ENCODE data around the gene IP6K1. TPM values are rescaled to one million over a fixed set of nuclear protein-coding genes. Genes with fewer than 3 reads are reported as not detected.
"Not testable (repeated sequence)": the region's sequence is repeated elsewhere in the genome, so short reads cannot be mapped to it uniquely, and the experiment has no call there.

The IP6K1 gene
- total RNA-seq, 1 experiment from 2014 or later: 22.3 TPM

DNA sequence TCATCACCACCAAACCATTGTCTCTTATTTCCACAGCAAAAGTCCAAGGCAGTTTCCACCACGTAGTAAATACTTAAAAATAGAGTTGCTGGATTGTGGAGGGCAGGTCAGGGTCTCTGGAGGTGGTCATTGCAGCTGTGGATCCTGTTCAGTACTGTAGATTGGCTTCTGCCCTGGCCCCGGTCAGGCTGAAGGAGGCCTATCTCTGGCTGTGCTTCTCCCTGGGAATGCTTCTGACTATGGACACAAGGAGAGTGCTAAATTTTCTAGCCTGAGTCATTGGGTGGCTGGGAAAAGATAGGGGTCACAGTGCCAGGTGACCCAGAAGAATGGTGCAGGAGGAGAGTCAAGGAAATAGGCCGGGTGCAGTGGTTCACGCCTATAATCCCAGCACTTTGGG, 36.3 kb downstream of the IP6K1 start:
- DNase-seq: no peak
- Histone ChIP-seq H3K9me3 (ENCODE audit: low read length) (no peaks in the 10 kb centered on the region), H3K4me3 (ENCODE audit: low read length) (no peak overlapping the region), H3K79me2 (ENCODE audit: low read length) (peaks cover 87% of the 10 kb centered on the region), H3K4me2 (ENCODE audit: low read depth, low read length, poor library complexity, severe bottlenecking) (no peak overlapping the region), H3K27ac (ENCODE audit: low read length) (no peak overlapping the region), H3K9me2 (replicated peaks; ENCODE audit: insufficient read depth, low read length) (no peaks in the 10 kb centered on the region), H3K36me3 (ENCODE audit: insufficient read depth, low read length) (peaks cover 4% of the 10 kb centered on the region; the same call in 1 of the 2 replicates), H4K20me1 (ENCODE audit: insufficient read depth, low read depth, low read length) (no peaks in the 10 kb centered on the region), H2AFZ (ENCODE audit: low read length) (no peak overlapping the region), H3K4me1 (ENCODE audit: low read length) (peaks cover 9% of the 10 kb centered on the region), H3K27me3 (ENCODE audit: low read length) (no peaks in the 10 kb centered on the region), H3K9ac (ENCODE audit: low read length) (no peak overlapping the region)

DNA sequence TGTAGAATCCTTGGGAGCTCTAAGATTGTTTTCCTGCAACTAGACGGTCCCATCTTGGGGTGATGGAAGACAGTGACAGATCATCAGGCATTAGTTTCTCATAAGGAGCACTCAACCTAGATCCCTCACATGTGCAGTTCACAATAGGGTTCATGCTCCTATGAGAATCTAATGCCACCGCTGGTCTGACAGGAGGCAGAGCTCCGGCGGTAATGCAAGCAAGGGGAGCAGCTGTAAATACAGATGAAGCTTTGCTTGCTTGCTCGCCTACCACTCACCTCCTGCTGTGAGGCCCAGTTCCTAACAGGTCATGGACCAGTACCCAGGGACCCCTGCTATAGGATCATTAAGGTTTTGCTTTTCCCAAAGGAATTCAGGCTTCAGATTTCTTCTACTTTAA, 37.5 kb downstream of the IP6K1 start:
- not testable (repeated sequence) for H4K20me1 ChIP-seq (ENCODE audit: insufficient read depth, low read depth, low read length); H3K27me3 ChIP-seq (ENCODE audit: low read length); H3K4me3 ChIP-seq (ENCODE audit: low read length); H3K4me1 ChIP-seq (ENCODE audit: low read length); H3K9me3 ChIP-seq (ENCODE audit: low read length); H3K4me2 ChIP-seq (ENCODE audit: low read depth, low read length, poor library complexity, severe bottlenecking); H3K36me3 ChIP-seq (ENCODE audit: insufficient read depth, low read length); H3K9me2 ChIP-seq (replicated peaks; ENCODE audit: insufficient read depth, low read length); DNase-seq; H2AFZ ChIP-seq (ENCODE audit: low read length); H3K9ac ChIP-seq (ENCODE audit: low read length); H3K27ac ChIP-seq (ENCODE audit: low read length)
- peaks cover 83% of the 10 kb centered on the region for H3K79me2 ChIP-seq (ENCODE audit: low read length)

DNA sequence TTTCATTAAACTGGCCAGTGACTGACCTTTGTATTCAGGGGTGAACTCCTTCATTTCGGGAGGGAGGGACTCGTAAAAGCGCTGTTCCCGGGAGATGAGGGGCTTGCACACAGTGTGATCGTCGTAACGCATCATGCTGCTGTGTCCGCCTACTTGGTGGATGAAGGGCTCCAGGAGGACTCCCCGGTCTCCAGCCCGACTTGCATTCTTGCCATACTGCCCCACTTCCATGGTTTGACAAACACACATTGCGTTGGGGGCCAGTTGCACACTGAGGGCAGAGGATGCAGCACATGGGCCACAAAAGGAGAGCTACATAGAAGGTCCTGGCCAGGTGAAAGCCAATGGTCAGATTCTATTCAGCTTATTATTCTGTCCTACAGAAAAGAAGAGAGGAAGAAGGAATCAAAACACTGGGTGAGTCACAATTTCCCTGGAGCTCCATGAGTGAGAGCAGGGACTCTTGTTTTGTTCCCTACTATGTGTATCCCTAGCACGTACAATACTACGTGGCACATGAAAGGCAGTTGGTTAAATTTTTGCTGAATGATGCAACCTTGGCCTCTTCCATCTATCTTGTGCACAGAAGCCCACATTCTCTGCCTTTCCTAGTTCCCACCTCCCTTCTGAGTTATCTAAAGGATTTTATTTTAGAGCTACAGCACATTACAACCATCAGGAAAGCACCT, 38.4 kb downstream of the IP6K1 start:
- Histone ChIP-seq H3K4me2 (ENCODE audit: low read depth, low read length, poor library complexity, severe bottlenecking) (no peak overlapping the region), H3K27ac (ENCODE audit: low read length) (no peak overlapping the region), H4K20me1 (ENCODE audit: insufficient read depth, low read depth, low read length) (no peaks in the 10 kb centered on the region), H3K4me1 (ENCODE audit: low read length) (peaks cover 12% of the 10 kb centered on the region), H3K9me2 (replicated peaks; ENCODE audit: insufficient read depth, low read length) (no peaks in the 10 kb centered on the region), H3K36me3 (ENCODE audit: insufficient read depth, low read length) (peaks cover 4% of the 10 kb centered on the region; the same call in 1 of the 2 replicates), H3K79me2 (ENCODE audit: low read length) (peaks cover 77% of the 10 kb centered on the region), H3K9me3 (ENCODE audit: low read length) (no peaks in the 10 kb centered on the region), H2AFZ (ENCODE audit: low read length) (no peak overlapping the region), H3K27me3 (ENCODE audit: low read length) (no peaks in the 10 kb centered on the region), H3K9ac (ENCODE audit: low read length) (no peak overlapping the region), H3K4me3 (ENCODE audit: low read length) (no peak overlapping the region)
- DNase-seq: no peak

DNA sequence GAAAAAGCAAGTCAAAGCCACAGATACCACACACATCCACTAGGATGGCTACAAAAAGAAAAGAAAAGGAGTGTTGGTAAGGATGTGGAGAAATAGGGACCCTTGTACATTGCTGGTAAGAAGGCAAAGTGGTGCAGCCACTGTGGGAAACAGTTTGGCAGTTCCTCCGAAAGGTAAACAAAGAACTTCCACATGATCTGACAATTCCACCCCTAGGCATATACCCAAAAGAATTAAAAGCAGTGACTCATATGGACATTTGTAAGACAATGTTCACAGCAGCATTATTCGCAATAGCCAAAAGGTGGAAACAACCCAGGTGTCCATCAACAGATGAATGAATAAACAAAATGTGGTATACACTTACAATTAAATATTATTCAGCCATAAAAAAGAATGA, 40.4 kb downstream of the IP6K1 start:
- Histone ChIP-seq H3K4me1 (ENCODE audit: low read length) (peaks cover 23% of the 10 kb centered on the region), H3K9ac (ENCODE audit: low read length) (no peak overlapping the region), H3K79me2 (ENCODE audit: low read length) (peaks cover 69% of the 10 kb centered on the region), H4K20me1 (ENCODE audit: insufficient read depth, low read depth, low read length) (no peaks in the 10 kb centered on the region), H3K36me3 (ENCODE audit: insufficient read depth, low read length) (peaks cover 4% of the 10 kb centered on the region; the same call in 1 of the 2 replicates), H3K27ac (ENCODE audit: low read length) (no peak overlapping the region), H3K4me3 (ENCODE audit: low read length) (no peak overlapping the region), H3K4me2 (ENCODE audit: low read depth, low read length, poor library complexity, severe bottlenecking) (no peak overlapping the region), H3K27me3 (ENCODE audit: low read length) (no peaks in the 10 kb centered on the region), H3K9me3 (ENCODE audit: low read length) (no peaks in the 10 kb centered on the region), H2AFZ (ENCODE audit: low read length) (no peak overlapping the region), H3K9me2 (replicated peaks; ENCODE audit: insufficient read depth, low read length) (no peaks in the 10 kb centered on the region)
- no peak for DNase-seq

- DNase-seq: no peak
- H3K4me1 ChIP-seq (ENCODE audit: low read length): peaks cover 13% of the 10 kb centered on the region
- no peaks in the 10 kb centered on the region for H3K9me2 ChIP-seq (replicated peaks; ENCODE audit: insufficient read depth, low read length)
- H3K36me3 ChIP-seq (ENCODE audit: insufficient read depth, low read length): peaks cover 10% of the 10 kb centered on the region; the same call in 1 of the 2 replicates
- H3K27ac ChIP-seq (ENCODE audit: low read length): no peak overlapping the region
- H3K4me2 ChIP-seq (ENCODE audit: low read depth, low read length, poor library complexity, severe bottlenecking): no peak overlapping the region
- no peak overlapping the region for H3K4me3 ChIP-seq (ENCODE audit: low read length)
- peaks cover 29% of the 10 kb centered on the region for H3K79me2 ChIP-seq (ENCODE audit: low read length)
- no peaks in the 10 kb centered on the region for H4K20me1 ChIP-seq (ENCODE audit: insufficient read depth, low read depth, low read length)
- H3K9ac ChIP-seq (ENCODE audit: low read length): no peak overlapping the region
- H3K9me3 ChIP-seq (ENCODE audit: low read length): no peaks in the 10 kb centered on the region
- H2AFZ ChIP-seq (ENCODE audit: low read length): no peak overlapping the region
- H3K27me3 ChIP-seq (ENCODE audit: low read length): no peaks in the 10 kb centered on the region
Observed at GRCh38 chr3:49740427-49740826, 45.9 kb downstream of the IP6K1 start.

DNA sequence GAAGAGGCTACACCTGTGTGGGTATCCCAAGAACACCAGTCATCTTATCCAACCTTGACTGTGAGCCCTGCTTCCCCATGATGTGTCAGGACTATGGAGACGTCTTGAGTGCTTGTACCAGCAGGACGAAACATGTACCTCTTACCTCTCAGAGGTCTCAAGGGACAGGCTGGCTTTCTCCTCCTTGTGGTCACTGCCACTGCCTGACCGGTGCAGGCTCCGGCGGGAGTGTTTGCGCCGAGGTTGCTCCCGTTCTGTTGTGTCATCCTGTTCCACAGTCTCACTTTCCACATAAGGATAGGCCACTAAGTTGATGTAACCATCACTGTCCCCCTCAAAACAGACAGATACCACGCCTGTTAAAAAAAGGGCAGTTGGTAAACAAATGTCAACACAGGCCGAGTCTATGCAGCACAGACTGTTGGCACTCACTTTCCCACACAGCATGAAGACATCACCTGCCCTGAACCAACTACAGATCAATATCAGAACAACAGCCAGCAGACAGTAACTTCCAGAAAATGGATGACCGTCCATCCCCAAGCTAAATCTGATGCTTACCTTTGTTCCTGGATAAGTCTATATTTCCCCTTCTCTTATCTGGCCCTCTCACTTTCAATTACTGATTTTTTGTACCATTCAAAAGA, 48.2 kb downstream of the IP6K1 start:
- H3K4me2 ChIP-seq (ENCODE audit: low read depth, low read length, poor library complexity, severe bottlenecking): no peak overlapping the region

DNA sequence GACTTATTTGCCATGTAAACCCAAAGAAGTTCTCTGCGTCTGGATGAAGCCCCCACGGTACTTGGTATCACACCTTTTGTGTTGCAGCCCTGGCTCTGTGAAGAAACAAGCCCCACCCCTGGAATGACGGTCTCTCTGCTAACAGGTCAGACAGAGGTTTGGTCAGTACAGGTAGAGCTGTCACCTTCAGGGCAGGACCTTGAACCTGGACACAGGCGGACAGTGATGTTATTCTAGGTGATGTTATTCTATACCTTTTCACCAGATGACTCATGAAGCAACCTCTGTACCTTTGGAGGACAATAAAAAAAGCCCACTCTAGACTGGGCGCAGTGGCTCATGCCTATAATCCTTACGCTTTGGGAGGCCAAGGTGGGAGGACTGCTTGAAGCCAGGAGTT, 51.6 kb downstream of the IP6K1 start:
- Histone ChIP-seq H3K27ac (ENCODE audit: low read length) (no peak overlapping the region), H2AFZ (ENCODE audit: low read length) (no peak overlapping the region), H3K79me2 (ENCODE audit: low read length) (0 out of 2 replicates have a peak, but pooled peaks cover 8% of the 10 kb centered on the region), H3K4me1 (ENCODE audit: low read length) (no peaks in the 10 kb centered on the region; the same call in 1 of the 2 replicates), H3K27me3 (ENCODE audit: low read length) (no peaks in the 10 kb centered on the region), H4K20me1 (ENCODE audit: insufficient read depth, low read depth, low read length) (no peaks in the 10 kb centered on the region), H3K9ac (ENCODE audit: low read length) (no peak overlapping the region), H3K9me2 (replicated peaks; ENCODE audit: insufficient read depth, low read length) (no peaks in the 10 kb centered on the region), H3K9me3 (ENCODE audit: low read length) (no peaks in the 10 kb centered on the region), H3K4me2 (ENCODE audit: low read depth, low read length, poor library complexity, severe bottlenecking) (no peak overlapping the region), H3K4me3 (ENCODE audit: low read length) (no peak overlapping the region), H3K36me3 (ENCODE audit: insufficient read depth, low read length) (peaks cover 22% of the 10 kb centered on the region)
- DNase-seq: no peak

More for the DNA sequence above, 48.2 kb downstream of the IP6K1 start:
- Histone ChIP-seq H2AFZ (ENCODE audit: low read length) (no peak overlapping the region), H3K9me3 (ENCODE audit: low read length) (no peaks in the 10 kb centered on the region), H3K79me2 (ENCODE audit: low read length) (peaks cover 19% of the 10 kb centered on the region), H3K36me3 (ENCODE audit: insufficient read depth, low read length) (peaks cover 14% of the 10 kb centered on the region; the same call in 1 of the 2 replicates), H3K27me3 (ENCODE audit: low read length) (no peaks in the 10 kb centered on the region), H4K20me1 (ENCODE audit: insufficient read depth, low read depth, low read length) (no peaks in the 10 kb centered on the region), H3K4me3 (ENCODE audit: low read length) (no peak overlapping the region), H3K27ac (ENCODE audit: low read length) (no peak overlapping the region), H3K9me2 (replicated peaks; ENCODE audit: insufficient read depth, low read length) (no peaks in the 10 kb centered on the region), H3K9ac (ENCODE audit: low read length) (no peak overlapping the region), H3K4me1 (ENCODE audit: low read length) (peaks cover 13% of the 10 kb centered on the region)
- no peak for DNase-seq

DNA sequence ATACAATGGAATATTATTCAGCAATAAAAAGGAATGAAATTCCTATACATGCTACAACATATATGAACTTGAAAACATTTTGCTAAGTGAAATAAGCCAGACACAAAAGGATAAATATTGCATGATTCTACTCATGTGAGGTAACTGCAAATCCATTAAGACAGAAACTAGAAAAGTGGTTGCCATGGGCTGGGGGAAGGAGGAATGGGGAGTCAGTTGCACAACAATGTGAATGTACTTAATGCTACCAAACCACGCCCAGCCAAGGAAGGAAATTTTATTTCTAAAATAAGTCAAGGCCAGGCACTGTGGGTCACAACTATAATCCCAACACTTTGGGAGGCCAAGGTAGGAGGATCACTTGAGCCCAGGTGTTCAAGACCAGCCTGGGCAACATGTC, 52.8 kb downstream of the IP6K1 start:
- no peak for DNase-seq
- Histone ChIP-seq H3K4me2 (ENCODE audit: low read depth, low read length, poor library complexity, severe bottlenecking) (no peak overlapping the region), H3K4me1 (ENCODE audit: low read length) (no peaks in the 10 kb centered on the region; the same call in 1 of the 2 replicates), H3K9me3 (ENCODE audit: low read length) (no peaks in the 10 kb centered on the region), H3K9me2 (replicated peaks; ENCODE audit: insufficient read depth, low read length) (no peaks in the 10 kb centered on the region), H3K27ac (ENCODE audit: low read length) (no peak overlapping the region), H3K36me3 (ENCODE audit: insufficient read depth, low read length) (peaks cover 25% of the 10 kb centered on the region), H2AFZ (ENCODE audit: low read length) (no peak overlapping the region), H3K9ac (ENCODE audit: low read length) (no peak overlapping the region), H3K27me3 (ENCODE audit: low read length) (no peaks in the 10 kb centered on the region), H3K79me2 (ENCODE audit: low read length) (0 out of 2 replicates have a peak, but pooled peaks cover 5% of the 10 kb centered on the region), H3K4me3 (ENCODE audit: low read length) (no peak overlapping the region), H4K20me1 (ENCODE audit: insufficient read depth, low read depth, low read length) (no peaks in the 10 kb centered on the region)
